Left ventricle myocardium inferior (tissue), 1 donor: ENCODE measurements around the gene TAPT1. TPM values are rescaled to one million over a fixed set of nuclear protein-coding genes. Genes with fewer than 3 reads are reported as not detected.

Source experiments
- DNase-seq: peaks from one replicate; pipeline ENCODE4 v3.0.0-alpha.2; 2020
- H3K27ac ChIP-seq: fragments of 200-600 bp; replicated peaks from 2 replicates; pipeline ENCODE4 v1.8.0; 2021
- H3K27me3 ChIP-seq: fragments of 200-600 bp; 2 replicates; pipeline ENCODE4 v1.8.0; 2021; ENCODE audit warnings: low read depth
- H3K36me3 ChIP-seq: fragments of 200-600 bp; 2 replicates; pipeline ENCODE4 v1.8.0; 2021
- H3K4me1 ChIP-seq: fragments of 200-600 bp; 2 replicates; pipeline ENCODE4 v1.8.0; 2021
- H3K4me3 ChIP-seq: fragments of 200-600 bp; 2 replicates; pipeline ENCODE4 v1.8.0; 2021; ENCODE audit warnings: mild to moderate bottlenecking, moderate library complexity
- H3K9me3 ChIP-seq: fragments of 200-600 bp; replicated peaks from 2 replicates; pipeline ENCODE4 v1.8.0; 2021
- CTCF ChIP-seq: fragments of 200-600 bp; IDR thresholded peaks from 2 replicates; pipeline ENCODE4 v1.8.0; 2021; ENCODE audit warnings: antibody characterized with exemption, mild to moderate bottlenecking, borderline replicate concordance
- intact Hi-C: fragments of 100-400 bp; cut with micrococcal nuclease; formaldehyde crosslinking; loops from one replicate; pipeline ENCODE4 v1.11.0; 2022
- total RNA-seq: library from RNA; stranded (reverse); fragmentation: NEBNext Ultra II Directional; extraction: Animal tissue kit (Norgen Biotek cat#: 25700); gene quantifications from one replicate; pipeline ENCODE4 v1.2.1, GENCODE V29; 2021
- donor health status: DM: no; HTN: yes; CAD: no; lungs with severe emphysema.

TAPT1 gene
- total RNA-seq, 1 donor from 2014 or later: 35.3 TPM

DNA sequence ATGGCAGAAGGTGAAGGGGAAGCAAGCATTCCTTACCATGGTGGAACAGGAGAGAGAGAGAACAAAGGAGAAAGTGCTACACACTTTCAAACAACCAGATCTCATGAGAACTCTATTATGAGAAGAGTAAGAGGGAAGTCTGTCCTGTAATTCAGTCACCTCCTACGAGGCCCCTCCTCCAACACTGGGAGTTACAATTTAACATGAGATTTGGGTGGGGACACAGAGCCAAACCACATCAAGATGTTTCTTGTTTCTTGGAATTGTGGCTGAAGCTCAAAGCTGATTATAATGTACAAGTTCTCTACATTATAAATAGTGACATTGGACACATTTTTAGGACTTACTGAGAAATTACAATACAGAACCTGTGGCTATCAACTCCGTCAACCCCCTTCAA, 29.5 kb upstream of the TAPT1 start:
- TF ChIP-seq CTCF: no peak
- no peaks in the 10 kb centered on the region for H3K9me3 ChIP-seq
- H3K36me3 ChIP-seq: peaks cover 31% of the 10 kb centered on the region
- no peak overlapping the region for H3K27ac ChIP-seq
- no peak overlapping the region for H3K4me3 ChIP-seq
- intact Hi-C loops: no loop called here
- no peak for DNase-seq
- peaks cover 2% of the 10 kb centered on the region for H3K4me1 ChIP-seq
- H3K27me3 ChIP-seq: no peaks in the 10 kb centered on the region

DNA sequence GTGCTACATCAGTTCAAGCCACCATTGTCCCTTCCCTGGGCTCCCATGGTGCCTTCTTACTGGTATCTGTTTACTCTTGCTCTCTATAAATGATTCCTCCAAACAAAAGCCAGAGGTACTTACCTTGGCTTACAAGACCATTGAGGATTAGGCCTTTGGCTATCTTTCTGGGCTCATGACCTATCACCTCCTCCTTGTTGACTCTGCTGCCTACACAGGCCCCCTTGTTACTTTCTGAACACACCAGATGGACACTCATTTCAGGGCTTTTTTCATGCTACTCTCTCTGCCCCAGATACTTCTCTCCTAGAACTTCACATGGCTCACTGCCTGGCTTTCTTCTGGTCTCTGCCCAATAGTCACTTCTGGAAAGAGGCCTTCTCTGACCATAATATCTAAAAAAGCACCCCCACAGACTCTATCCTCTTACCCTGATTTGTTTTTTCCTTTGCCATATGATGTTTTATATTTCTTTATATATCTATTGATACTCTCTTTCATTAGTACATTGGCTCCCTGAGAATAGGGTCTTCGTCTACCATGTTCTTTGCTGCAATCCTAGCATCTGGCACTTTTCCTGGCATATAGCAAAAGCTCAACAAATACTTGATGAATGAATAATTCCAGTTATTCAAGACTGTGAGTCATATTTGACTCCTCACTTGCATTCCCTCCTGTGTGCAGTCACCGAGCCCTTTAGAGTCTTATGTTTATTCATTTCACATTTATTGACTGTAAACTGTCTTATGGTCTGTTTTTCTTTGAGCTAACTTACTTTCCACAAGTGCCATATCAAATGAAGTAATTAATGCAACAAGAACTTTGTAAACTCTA, 27.1 kb upstream of the TAPT1 start:
- DNase-seq: no peak
- H3K9me3 ChIP-seq: no peaks in the 10 kb centered on the region
- H3K4me1 ChIP-seq: peaks cover 6% of the 10 kb centered on the region
- intact Hi-C loops: no loop called here
- peaks cover 31% of the 10 kb centered on the region for H3K36me3 ChIP-seq
- no peaks in the 10 kb centered on the region for H3K27me3 ChIP-seq
- no peak overlapping the region for H3K27ac ChIP-seq
- H3K4me3 ChIP-seq: no peak overlapping the region
- no peak for TF ChIP-seq CTCF

DNA sequence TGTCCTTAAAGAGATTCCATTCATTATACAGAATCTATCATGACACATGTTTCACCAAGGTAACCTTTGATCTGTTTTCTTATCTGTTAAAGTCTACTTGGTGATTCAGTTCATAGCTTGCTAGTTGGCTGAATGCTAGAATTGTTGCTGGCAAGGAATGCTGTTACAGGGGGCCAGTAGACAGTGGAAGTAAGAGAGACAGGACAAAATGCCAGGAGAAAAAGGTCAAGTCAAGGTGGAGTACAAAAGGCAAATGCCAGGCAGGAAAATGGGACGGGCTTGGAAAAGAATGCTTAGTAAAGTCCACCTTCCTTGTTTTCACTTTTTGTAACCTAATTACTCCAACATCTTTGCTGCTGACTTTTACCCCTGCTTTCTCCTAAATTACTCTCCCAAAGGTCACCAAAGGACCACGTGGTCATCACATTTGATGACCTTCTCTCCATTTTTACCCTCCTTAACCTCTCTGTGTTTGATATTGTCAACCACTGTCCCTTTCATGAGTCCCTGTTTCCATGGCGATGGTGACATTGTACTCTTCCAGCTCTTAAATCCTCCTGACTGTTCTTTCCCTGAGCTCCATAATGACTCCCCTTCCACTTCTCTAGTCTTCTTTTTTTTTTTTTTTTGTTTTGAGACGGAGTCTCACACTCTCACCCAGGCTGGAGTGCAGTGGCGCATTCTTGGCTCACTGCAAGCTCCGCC, 24.5 kb upstream of the TAPT1 start:
- Histone ChIP-seq H3K27me3 (no peaks in the 10 kb centered on the region), H3K27ac (no peak overlapping the region), H3K36me3 (peaks cover 19% of the 10 kb centered on the region), H3K4me3 (no peak overlapping the region), H3K4me1 (peaks cover 6% of the 10 kb centered on the region), H3K9me3 (no peaks in the 10 kb centered on the region)
- DNase-seq: no peak
- TF ChIP-seq CTCF: no peak
- intact Hi-C loops: no loop called here

DNA sequence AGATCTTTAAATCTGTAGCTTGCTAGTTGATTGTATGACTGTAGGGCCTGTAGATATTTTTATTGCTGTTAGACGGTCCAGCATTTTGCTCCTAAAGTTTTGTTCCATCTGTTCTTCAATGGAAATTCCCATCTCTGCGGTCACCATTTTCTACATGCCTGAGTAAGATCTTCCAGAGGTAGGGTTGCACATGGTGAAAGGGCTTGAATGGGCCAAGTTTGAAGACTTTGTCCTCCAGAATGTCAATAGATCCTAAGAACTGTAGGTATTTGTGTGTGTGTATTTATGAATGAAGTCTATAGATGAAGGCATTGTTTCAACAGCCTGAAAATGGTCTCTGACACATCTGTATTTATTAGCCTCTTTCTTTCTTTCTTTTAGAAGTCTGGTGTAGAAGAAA, 22.3 kb upstream of the TAPT1 start:
- Histone ChIP-seq H3K4me1 (peaks cover 6% of the 10 kb centered on the region), H3K27me3 (no peaks in the 10 kb centered on the region), H3K4me3 (no peak overlapping the region), H3K9me3 (no peaks in the 10 kb centered on the region), H3K27ac (no peak overlapping the region), H3K36me3 (peaks cover 18% of the 10 kb centered on the region)
- DNase-seq: no peak
- intact Hi-C loops: no loop called here
- TF ChIP-seq CTCF: no peak

DNA sequence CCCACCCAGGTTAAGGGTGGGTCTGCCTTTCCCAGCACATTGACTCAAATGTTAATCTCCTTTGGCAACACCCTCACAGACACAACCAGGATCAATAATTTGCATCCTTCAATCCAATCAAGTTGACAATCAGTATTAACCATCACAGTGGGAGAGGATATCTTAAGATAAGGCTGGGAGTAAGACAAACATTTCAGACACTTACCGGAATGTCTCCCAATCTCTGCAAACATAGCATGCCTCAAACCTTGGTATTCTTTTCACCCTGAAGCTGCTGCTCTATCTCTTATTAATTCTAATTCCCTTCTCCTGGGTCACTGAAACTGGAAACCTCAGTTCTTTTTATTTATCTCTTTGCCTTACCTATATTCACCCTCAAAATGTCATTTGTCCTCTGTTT, 19.0 kb upstream of the TAPT1 start:
- Histone ChIP-seq H3K4me1 (peaks cover under 1% of the 10 kb centered on the region), H3K27ac (no peak overlapping the region), H3K9me3 (no peaks in the 10 kb centered on the region), H3K27me3 (no peaks in the 10 kb centered on the region), H3K36me3 (peaks cover 10% of the 10 kb centered on the region), H3K4me3 (no peak overlapping the region)
- no peak for DNase-seq
- intact Hi-C loops: no loop called here
- no peak for TF ChIP-seq CTCF
